OCI-LY3 (cell line): ENCODE results near the gene DOCK1.
"Not testable (repeated sequence)": the region's sequence is repeated elsewhere in the genome, so short reads cannot be mapped to it uniquely, and the experiment has no call there.

ENCODE experiments used
- H2AFZ ChIP-seq: fragments of 200-600, 300-600 bp; shearing (Covaris generic); 2 replicates; pipeline ENCODE4 v1.6.0; 2014; ENCODE audit warnings: antibody characterized with exemption, low read depth, low read length
- H3K27ac ChIP-seq: fragments of 200-600, 300-600 bp; sonication (generic); 2 replicates; pipeline ENCODE4 v1.5.1; 2014; ENCODE audit warnings: mild to moderate bottlenecking, low read length, moderate library complexity, mixed read lengths
- H3K27me3 ChIP-seq: fragments of 200-600, 300-600 bp; sonication (generic); 2 replicates; pipeline ENCODE4 v1.6.1; 2014; ENCODE audit warnings: low read depth, low read length, mixed read lengths
- H3K36me3 ChIP-seq: fragments of 200-600, 300-600 bp; sonication (generic); replicated peaks from 2 replicates; pipeline ENCODE3; 2014; ENCODE audit warnings: low read depth, low read length, mixed read lengths
- H3K4me1 ChIP-seq: fragments of 300-600, 200-600 bp; sonication (generic); 2 replicates; pipeline ENCODE4 v1.6.1; 2014; ENCODE audit warnings: low read length, mixed read lengths
- H3K4me2 ChIP-seq: fragments of 200-600, 300-600 bp; sonication (generic); 2 replicates; pipeline ENCODE4 v1.6.1; 2014; ENCODE audit warnings: low read length, mixed read lengths
- H3K4me3 ChIP-seq: fragments of 300-600, 200-600 bp; sonication (generic); 2 replicates; pipeline ENCODE4 v1.5.1; 2014; ENCODE audit warnings: antibody characterized with exemption, mild to moderate bottlenecking, low read length, moderate library complexity
- H3K79me2 ChIP-seq: fragments of 300-600, 200-600 bp; shearing (Covaris generic); 2 replicates; pipeline ENCODE4 v1.6.1; 2014; ENCODE audit warnings: mild to moderate bottlenecking, low read length, mixed read lengths
- H3K9ac ChIP-seq: fragments of 300-600, 200-600 bp; shearing (Covaris generic); 2 replicates; pipeline ENCODE4 v1.6.0; 2014; ENCODE audit warnings: mild to moderate bottlenecking, low read length, moderate library complexity
- H3K9me3 ChIP-seq: fragments of 200-600, 300-600 bp; shearing (Covaris generic); 2 replicates; pipeline ENCODE4 v1.6.1; 2014; ENCODE audit warnings: low read length, mixed read lengths; ENCODE audit not compliant: insufficient read depth
- H4K20me1 ChIP-seq: fragments of 200-600, 300-600 bp; sonication (generic); 2 replicates; pipeline ENCODE4 v1.6.1; 2016; ENCODE audit warnings: low read length, mixed read lengths; ENCODE audit not compliant: insufficient read depth
- EZH2phosphoT487 ChIP-seq: fragments of 200-600 bp; shearing (Covaris generic); IDR thresholded peaks from 2 replicates; pipeline ENCODE4 v1.6.1; 2018; ENCODE audit warnings: antibody characterized with exemption, mixed run types, low read depth
- TF ChIP-seq, protein P1 (sequence below): fragments of 200-600, 300-600 bp; sonication (generic); IDR thresholded peaks from 2 replicates; pipeline ENCODE4 v1.5.1; 2014; ENCODE audit warnings: antibody characterized with exemption, low read length, low read depth

Gene DOCK1

DNA sequence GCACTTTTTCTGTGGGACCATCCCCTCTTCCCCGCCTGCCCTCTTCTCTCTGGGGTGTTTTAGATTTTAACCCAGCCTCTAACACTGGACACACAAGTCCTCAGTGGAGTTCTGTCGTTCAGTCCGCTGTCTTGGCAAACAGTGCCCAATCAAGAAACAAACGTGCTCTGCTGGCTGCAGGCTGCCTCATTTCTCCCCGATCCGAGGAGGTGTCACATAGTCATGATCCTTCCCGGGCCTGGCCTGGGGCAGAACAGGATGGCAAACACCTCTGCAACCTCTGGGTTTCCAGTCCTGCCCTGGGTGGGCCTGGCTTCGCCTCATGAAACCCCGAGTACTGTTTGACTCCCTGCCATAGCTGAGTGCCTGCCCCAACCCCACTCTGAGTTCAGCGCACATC is 402.1 kb downstream of the DOCK1 start:
- Histone ChIP-seq H4K20me1 (no peaks in the 10 kb centered on the region), H3K27me3 (no peaks in the 10 kb centered on the region), H3K9ac (no peak overlapping the region), H3K4me2 (no peak overlapping the region), H3K4me3 (no peak overlapping the region), H3K79me2 (no peaks in the 10 kb centered on the region), H3K27ac (no peak overlapping the region), H3K9me3 (no peaks in the 10 kb centered on the region), H3K4me1 (no peaks in the 10 kb centered on the region), H2AFZ (no peak overlapping the region), H3K36me3 (no peaks in the 10 kb centered on the region)
- no peak for TF ChIP-seq EZH2phosphoT487
- TF ChIP-seq, protein P1, sequence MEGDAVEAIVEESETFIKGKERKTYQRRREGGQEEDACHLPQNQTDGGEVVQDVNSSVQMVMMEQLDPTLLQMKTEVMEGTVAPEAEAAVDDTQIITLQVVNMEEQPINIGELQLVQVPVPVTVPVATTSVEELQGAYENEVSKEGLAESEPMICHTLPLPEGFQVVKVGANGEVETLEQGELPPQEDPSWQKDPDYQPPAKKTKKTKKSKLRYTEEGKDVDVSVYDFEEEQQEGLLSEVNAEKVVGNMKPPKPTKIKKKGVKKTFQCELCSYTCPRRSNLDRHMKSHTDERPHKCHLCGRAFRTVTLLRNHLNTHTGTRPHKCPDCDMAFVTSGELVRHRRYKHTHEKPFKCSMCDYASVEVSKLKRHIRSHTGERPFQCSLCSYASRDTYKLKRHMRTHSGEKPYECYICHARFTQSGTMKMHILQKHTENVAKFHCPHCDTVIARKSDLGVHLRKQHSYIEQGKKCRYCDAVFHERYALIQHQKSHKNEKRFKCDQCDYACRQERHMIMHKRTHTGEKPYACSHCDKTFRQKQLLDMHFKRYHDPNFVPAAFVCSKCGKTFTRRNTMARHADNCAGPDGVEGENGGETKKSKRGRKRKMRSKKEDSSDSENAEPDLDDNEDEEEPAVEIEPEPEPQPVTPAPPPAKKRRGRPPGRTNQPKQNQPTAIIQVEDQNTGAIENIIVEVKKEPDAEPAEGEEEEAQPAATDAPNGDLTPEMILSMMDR = no peak

DNA sequence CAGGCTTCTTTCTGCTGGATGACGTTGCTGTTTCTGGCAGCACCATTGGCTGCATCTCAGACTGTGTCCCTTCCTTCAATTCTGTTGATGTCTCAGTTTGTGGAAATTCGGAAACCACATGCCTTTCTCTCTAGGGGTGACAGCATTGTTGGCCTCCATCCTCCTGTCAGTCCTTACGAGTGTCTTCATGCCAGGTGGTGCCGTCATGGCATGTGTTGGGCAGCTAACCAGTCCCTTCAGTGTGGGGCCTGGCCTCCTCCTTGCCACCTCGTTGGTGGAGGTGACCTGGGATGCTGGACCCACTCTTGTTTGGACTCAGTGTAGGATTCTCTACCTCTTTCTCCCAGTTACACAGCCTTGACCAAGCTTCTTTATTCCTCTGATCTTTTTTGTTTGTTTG is 402.8 kb downstream of the DOCK1 start:
- H3K9ac ChIP-seq = no peak overlapping the region
- no peaks in the 10 kb centered on the region for H3K27me3 ChIP-seq
- H4K20me1 ChIP-seq = no peaks in the 10 kb centered on the region
- no peak overlapping the region for H3K27ac ChIP-seq
- no peak overlapping the region for H2AFZ ChIP-seq
- no peaks in the 10 kb centered on the region for H3K79me2 ChIP-seq
- no peak overlapping the region for H3K4me2 ChIP-seq
- H3K4me1 ChIP-seq = no peaks in the 10 kb centered on the region
- H3K36me3 ChIP-seq = no peaks in the 10 kb centered on the region
- no peak overlapping the region for H3K4me3 ChIP-seq
- no peak for TF ChIP-seq EZH2phosphoT487
- TF ChIP-seq, protein P1 = no peak
- no peaks in the 10 kb centered on the region for H3K9me3 ChIP-seq

DNA sequence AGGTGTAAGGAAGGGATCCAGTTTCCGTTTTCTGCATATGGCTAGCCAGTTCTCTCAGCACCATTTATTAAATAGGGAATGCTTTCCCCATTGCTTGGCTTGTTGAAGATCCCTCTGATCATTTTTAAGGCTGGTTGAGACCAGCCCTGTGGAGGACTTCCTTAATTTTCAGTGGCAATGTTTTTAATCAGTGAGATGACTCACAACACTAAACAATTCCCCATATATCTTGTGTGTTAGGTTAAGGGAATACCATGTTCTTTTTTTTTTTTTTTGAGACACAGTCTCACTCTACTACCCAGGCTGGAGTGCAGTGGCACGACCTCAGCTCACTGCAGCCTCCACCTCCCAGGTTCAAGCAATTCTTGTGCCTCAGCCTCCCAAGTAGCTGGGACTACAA is 404.4 kb downstream of the DOCK1 start:
- not testable (repeated sequence) for H4K20me1 ChIP-seq, H3K4me2 ChIP-seq, H3K79me2 ChIP-seq, H2AFZ ChIP-seq, H3K9me3 ChIP-seq, H3K36me3 ChIP-seq, H3K27me3 ChIP-seq, H3K9ac ChIP-seq, H3K4me1 ChIP-seq, H3K4me3 ChIP-seq, H3K27ac ChIP-seq

DNA sequence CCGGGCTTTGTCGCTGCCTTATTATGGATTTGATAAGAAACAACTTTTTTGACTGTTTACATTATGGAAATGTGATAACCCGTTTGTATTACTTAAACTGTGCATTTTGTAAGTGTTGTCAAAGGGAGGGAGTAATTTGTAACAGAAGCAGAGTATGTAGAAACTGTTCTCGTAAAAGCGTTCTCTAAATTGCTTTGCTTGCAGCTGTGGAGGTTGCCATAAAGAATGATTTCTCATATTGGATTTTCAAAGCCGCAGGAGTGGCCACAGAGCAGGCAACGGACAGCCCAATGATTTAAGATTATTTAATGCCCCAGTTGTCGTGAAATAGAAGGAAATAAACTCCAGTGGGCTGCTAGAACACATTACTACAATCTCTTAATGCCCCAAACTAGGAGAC is 405.2 kb downstream of the DOCK1 start:
- Histone ChIP-seq H3K4me1 (no peaks in the 10 kb centered on the region), H3K27me3 (no peaks in the 10 kb centered on the region), H3K9me3 (no peaks in the 10 kb centered on the region), H3K4me3 (no peak overlapping the region), H4K20me1 (no peaks in the 10 kb centered on the region), H2AFZ (no peak overlapping the region), H3K9ac (no peak overlapping the region), H3K4me2 (no peak overlapping the region), H3K36me3 (no peaks in the 10 kb centered on the region), H3K79me2 (no peaks in the 10 kb centered on the region), H3K27ac (no peak overlapping the region)
- TF ChIP-seq, protein P1 = no peak
- TF ChIP-seq EZH2phosphoT487 = no peak

DNA sequence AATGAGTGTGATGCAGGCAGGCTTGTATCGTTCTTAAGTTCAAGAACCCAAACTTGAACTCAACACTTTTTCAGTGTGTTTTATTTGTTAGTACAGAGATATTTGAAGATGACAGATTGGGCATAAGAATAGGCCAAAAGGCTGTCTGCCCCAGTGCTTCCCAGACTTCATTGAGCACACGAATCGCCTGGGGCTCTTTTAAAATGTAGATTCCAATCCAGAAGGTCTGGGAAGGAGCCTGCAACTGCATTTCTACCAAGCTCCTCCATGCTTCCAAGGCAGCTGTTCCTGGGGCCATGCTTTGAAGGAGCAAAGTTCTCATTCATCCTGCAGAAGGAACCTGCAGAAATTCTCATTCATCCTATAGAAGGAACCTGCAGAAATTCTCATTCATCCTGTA is 405.7 kb downstream of the DOCK1 start:
- no peaks in the 10 kb centered on the region for H3K4me1 ChIP-seq
- H3K4me2 ChIP-seq = no peak overlapping the region
- H3K4me3 ChIP-seq = no peak overlapping the region
- no peaks in the 10 kb centered on the region for H3K9me3 ChIP-seq
- H4K20me1 ChIP-seq = no peaks in the 10 kb centered on the region
- no peak overlapping the region for H3K27ac ChIP-seq
- TF ChIP-seq EZH2phosphoT487 = no peak
- TF ChIP-seq, protein P1 = no peak
- H2AFZ ChIP-seq = no peak overlapping the region
- H3K9ac ChIP-seq = no peak overlapping the region
- H3K36me3 ChIP-seq = no peaks in the 10 kb centered on the region
- no peaks in the 10 kb centered on the region for H3K79me2 ChIP-seq
- H3K27me3 ChIP-seq = no peaks in the 10 kb centered on the region
